C4-2B (cell line): ENCODE data around the gene ARHGAP22.

Source experiments
- CTCF ChIP-seq: fragments of 450-650 bp; conservative IDR thresholded peaks from 2 replicates; pipeline ENCODE4 v1.5.1; 2017; ENCODE audit warnings: mild to moderate bottlenecking
- ZFX ChIP-seq: fragments of 450-650 bp; IDR thresholded peaks from 2 replicates; pipeline ENCODE4 v1.6.1; 2017

GRCh38 chr10:48568131-48568530 is 36.7 kb downstream of the ARHGAP22 start:
- TF ChIP-seq CTCF = no peak
- no peak for TF ChIP-seq ZFX
